ENCODE measurements around the gene SETBP1.

DNA sequence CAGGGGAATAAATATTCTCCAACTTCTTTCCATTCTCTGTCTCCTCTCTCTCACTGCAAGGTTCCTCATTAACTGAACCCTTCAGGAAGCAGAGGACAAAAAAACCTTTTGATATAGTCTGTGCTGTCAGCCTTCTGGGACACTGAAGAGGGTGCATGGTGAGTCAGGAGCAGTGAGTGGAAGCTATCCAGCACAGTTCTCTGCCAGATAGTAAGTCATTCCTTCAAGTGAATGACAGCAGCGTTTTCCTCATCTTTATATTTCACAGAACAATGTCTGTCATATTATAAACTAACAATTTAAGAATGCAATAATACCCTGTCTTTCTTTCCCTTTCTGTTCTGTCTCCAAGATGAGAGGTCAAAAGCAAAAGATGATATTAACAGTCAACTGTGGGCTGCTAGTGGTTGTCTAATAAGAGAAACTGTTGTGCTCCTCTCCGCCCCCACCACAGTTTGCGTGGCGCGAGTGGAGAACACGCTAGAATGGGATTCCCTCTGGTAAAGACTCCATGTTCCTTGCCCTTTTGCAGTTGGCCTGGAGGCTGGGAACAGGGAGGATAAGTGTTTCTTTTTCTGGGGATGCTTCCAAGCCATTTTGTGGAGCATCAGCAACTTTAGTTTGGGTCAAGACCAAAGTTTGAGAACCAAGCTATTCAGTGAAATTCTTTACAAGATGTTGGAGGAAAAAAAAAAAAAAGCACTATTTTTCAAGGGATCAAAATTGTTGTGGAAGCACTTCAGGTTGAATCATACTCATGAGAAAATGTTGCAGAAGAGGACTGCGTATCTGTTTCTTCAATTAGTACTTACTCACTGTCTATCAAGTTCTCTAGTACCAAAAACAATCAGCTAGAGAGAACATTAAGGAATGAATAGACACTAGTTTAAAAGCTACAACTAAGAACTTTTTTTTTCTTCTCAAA lies 430.2 kb downstream of the SETBP1 start:
- TF ChIP-seq, protein P1, sequence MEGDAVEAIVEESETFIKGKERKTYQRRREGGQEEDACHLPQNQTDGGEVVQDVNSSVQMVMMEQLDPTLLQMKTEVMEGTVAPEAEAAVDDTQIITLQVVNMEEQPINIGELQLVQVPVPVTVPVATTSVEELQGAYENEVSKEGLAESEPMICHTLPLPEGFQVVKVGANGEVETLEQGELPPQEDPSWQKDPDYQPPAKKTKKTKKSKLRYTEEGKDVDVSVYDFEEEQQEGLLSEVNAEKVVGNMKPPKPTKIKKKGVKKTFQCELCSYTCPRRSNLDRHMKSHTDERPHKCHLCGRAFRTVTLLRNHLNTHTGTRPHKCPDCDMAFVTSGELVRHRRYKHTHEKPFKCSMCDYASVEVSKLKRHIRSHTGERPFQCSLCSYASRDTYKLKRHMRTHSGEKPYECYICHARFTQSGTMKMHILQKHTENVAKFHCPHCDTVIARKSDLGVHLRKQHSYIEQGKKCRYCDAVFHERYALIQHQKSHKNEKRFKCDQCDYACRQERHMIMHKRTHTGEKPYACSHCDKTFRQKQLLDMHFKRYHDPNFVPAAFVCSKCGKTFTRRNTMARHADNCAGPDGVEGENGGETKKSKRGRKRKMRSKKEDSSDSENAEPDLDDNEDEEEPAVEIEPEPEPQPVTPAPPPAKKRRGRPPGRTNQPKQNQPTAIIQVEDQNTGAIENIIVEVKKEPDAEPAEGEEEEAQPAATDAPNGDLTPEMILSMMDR (IDR thresholded peaks at IDR 0.05; ENCODE audit: control extremely low read depth in 1 of 3, insufficient read depth in 1 of 3, low read depth in 1 of 3, low read length in 3 of 3): no peak
- TF ChIP-seq TAF7 (optimal IDR thresholded peaks at IDR 0.05; ENCODE audit: borderline replicate concordance, low read depth, low read length) (no peak), PHF8 (conservative IDR thresholded peaks at IDR 0.05; ENCODE audit: low read depth, low read length) (no peak), POLR2AphosphoS5 (IDR thresholded peaks at IDR 0.05; ENCODE audit: low read depth, low read length) (no peak), RNF2 (IDR thresholded peaks at IDR 0.05; ENCODE audit: borderline replicate concordance, low read depth, low read length, missing control alignments, poor library complexity, severe bottlenecking) (no peak), EZH2 (IDR thresholded peaks at IDR 0.05; ENCODE audit: low read depth, low read length, severe bottlenecking) (no peak), TCF12 (IDR thresholded peaks at IDR 0.05; ENCODE audit: low read depth, low read length) (no peak)

All from H1 (cell line).